HG02943 (cell line): ENCODE measurements around the gene HSCB.
"Not testable (repeated sequence)": the region's sequence is repeated elsewhere in the genome, so short reads cannot be mapped to it uniquely, and the experiment has no call there.

Experiments
- ATAC-seq: cut with Tn5 transposase; IDR thresholded peaks from one replicate; pipeline ENCODE4 v1.9.1; 2021; ENCODE audit warnings: mild to moderate bottlenecking, low read depth, moderate library complexity; ENCODE audit not compliant: unreplicated experiment

The HSCB gene

DNA sequence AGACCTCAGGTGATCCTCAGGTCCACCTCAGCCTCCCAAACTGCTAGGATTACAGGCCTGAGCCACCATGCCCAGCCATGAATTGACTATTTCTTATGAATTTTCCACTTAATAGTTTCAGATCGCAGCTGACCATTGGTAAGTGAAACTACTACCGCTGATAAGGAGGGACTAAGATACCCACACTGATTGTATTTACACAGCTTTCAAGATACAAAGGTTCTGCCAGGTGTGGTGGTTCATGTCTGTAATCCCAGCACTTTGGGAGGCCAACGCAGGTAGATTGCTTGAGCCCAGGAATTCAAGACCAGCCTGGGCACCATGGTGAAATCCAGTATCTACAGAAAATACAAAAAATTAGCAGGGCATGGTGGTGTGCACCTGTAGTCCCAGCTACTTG is 4.1 kb upstream of the HSCB start:
- ATAC-seq: no peak

- not testable (repeated sequence) for ATAC-seq
Observed at GRCh38 chr22:28738876-28739275, 3.0 kb upstream of the HSCB start.

DNA sequence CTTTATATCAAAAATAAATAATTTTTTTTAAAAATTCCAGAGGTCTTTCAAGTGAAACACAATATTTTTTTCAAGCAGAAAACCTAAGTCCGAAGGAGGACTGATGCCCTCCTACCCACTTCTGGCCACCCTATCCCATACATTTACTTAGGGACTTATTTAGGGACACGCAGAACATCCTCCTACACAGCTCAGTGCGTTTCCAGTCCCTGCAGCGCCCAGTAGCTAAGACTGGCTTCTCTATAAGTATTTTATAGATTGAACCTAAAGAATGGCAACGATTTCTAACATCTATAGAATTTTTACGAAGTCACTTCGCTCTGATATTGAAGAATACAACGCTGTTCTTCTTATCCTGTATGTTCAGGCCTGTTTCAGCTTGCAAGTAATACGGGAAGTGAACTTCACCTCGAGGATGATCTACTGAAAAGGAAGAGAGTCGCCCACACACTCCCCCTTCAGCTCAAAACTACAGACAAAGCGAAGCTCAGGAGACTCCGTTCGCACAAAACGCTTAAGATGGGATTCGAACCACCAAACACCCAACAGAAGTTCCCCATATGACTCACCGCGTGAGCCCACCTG is 547 bp upstream of the HSCB start:
- no peak for ATAC-seq

DNA sequence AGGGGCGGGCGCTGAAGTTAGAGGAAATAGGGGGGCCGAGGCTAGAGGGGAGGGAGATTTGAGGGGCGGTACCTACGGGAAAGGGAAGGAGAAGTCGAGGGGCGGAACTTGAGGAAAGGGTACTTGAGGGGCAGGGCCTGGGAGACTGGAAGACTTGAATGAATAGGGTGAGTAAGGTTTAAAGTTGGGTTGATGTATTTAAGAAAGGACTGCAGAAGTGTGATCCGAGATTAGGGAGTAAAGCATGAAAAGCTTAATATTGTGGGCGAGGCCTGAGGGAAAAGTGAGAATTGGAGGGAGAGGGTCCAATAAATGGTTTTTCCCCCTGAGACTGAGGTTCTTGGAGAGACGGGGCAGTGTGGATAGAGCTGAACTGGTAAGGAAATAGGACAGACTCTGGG is 723 bp downstream of the HSCB start:
- no peak for ATAC-seq

- ATAC-seq: no peak
Observed at GRCh38 chr22:28743852-28744251, 2.0 kb downstream of the HSCB start.

DNA sequence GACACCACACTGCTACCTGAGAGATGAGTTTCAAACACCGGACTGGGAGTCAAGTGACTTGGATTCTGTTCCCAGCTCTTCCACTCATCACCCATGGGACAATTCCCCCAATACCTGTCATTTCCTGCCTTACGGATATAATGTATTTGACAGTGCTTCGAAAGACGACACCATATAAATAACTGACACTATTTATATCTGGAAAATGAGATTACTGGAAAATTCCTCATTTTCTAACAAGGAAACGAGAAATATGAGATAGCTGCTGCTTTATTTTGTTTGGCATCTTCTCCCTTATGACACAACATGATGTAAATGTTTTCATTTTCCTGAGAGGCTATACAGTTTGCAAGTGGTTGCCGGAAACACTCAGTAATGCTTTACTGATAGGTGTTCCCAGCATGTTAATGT is 8.6 kb downstream of the HSCB start:
- ATAC-seq: no peak

- ATAC-seq: not testable (repeated sequence)
Observed at GRCh38 chr22:28754512-28754911, 12.7 kb downstream of the HSCB start.

DNA sequence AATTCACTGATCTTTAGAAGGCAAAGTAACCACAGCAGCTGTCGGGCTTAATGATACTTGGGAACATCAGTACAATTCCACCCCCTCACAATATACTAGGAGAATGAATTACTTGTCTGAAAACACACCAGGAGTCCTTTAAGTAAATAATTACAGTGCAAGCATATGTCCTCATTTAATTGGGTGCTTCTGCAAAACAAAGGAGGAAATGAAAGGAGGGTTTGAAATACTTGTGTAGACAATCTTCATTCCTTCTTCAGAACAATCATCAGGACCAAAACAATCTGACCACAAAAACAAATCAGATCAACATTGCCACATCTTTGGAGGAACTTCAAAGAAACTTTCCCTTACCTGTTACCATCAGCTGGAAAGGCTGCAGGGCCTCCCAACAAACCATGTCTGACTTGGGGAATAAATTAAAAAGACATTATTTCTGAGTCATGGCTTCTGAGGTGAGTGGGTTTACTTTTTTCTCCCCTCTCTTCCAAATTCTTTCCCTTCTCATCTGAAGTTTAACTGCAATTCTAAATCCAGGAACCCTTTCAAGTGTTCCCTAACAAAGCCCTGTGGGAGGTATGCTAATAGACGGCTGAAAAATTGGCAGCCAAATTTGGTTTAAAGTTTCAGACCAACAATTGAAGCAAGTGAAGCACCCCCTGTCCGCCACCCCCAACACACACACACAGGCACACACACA is 18.2 kb downstream of the HSCB start:
- no peak for ATAC-seq

DNA sequence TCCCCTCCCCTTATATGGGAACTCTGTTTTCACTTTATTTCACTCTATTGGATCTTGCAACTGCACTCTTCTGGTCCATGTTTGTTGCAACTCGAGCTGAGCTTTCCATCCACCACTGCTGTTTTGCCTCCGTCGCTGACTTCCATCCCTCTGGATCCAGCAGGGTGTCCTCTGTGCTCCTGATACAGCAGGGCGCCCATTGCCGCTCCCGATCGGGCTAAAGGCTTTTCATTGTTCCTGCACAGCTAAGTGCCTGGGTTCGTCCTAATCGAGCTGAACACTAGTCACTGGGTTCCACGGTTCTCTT is 19.6 kb downstream of the HSCB start:
- no peak for ATAC-seq

- not testable (repeated sequence) for ATAC-seq
Observed at GRCh38 chr22:28762000-28762399, 20.2 kb downstream of the HSCB start.

GRCh38 chr22:28766628-28767027 is 24.8 kb downstream of the HSCB start:
- no peak for ATAC-seq

- ATAC-seq: no peak
Observed at GRCh38 chr22:28768701-28769393, 27.0 kb downstream of the HSCB start.

GRCh38 chr22:28769394-28770085 is 27.7 kb downstream of the HSCB start:
- ATAC-seq: no peak

- no peak for ATAC-seq
Observed at GRCh38 chr22:28771195-28771791, 29.5 kb downstream of the HSCB start.

GRCh38 chr22:28772633-28773460 is 31.0 kb downstream of the HSCB start, which contains the start of gene CCDC117:
Gene CCDC117 (plus strand): TSS chr22:28772695. CDS start chr22:28772850, 155 bp downstream.
- ATAC-seq: peak; percentile 85

- peak; percentile 32 for ATAC-seq
Observed at GRCh38 chr22:28773461-28773867, 31.6 kb downstream of the HSCB start.

DNA sequence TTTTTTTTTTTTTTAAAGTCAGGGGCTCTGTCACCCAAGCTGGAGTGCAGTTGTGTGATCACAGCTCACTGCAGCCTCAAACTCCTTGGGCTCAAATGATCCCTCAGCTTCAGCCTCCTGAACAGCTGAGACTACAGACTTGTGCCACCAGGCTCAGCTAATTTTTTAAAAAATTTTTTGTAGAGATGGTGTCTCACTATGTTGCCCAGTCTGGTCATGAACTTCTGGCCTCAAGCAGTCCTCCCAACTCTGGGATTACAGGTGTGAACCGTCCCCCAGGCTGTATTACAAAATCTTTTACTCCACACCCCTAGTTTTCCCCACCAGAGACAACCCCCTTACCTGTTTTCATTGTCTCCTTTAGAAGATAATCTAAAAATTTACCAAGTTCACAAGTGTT is 32.5 kb downstream of the HSCB start:
- no peak for ATAC-seq

GRCh38 chr22:28779833-28780232 is 38.0 kb downstream of the HSCB start:
- ATAC-seq: no peak

- ATAC-seq: no peak
Observed at GRCh38 chr22:28780296-28780695, 38.5 kb downstream of the HSCB start.
